H9 (cell line): ENCODE results near the gene WDR6. TPM values are rescaled to one million over a fixed set of nuclear protein-coding genes. Genes with fewer than 3 reads are reported as not detected.

Experiments
- DNase-seq: peaks from one replicate; pipeline ENCODE4 v3.0.0-alpha.2; 2017
- H2AFZ ChIP-seq: one replicate; pipeline ENCODE4 v1.6.1; 2013; ENCODE audit warnings: mild to moderate bottlenecking, low read length, control low read depth, moderate library complexity
- H2AK5ac ChIP-seq: 2 replicates; pipeline ENCODE4 v1.6.1; 2013; ENCODE audit warnings: low read length, control low read depth, mixed read lengths; ENCODE audit not compliant: insufficient read length
- H2BK120ac ChIP-seq: one replicate; pipeline ENCODE4 v1.6.1; 2013; ENCODE audit warnings: low read depth, mild to moderate bottlenecking, low read length, control low read depth, inconsistent platforms; ENCODE audit not compliant: poor library complexity, severe bottlenecking
- H2BK12ac ChIP-seq: 2 replicates; pipeline ENCODE4 v1.6.1; 2013; ENCODE audit warnings: low read length, control low read depth, mixed read lengths, low read depth; ENCODE audit not compliant: insufficient read length
- H2BK15ac ChIP-seq: 2 replicates; pipeline ENCODE4 v1.6.1; 2013; ENCODE audit warnings: low read depth, low read length, control low read depth
- H2BK20ac ChIP-seq: one replicate; pipeline ENCODE4 v1.6.1; 2013; ENCODE audit warnings: low read depth, mild to moderate bottlenecking, low read length, control low read depth, inconsistent platforms; ENCODE audit not compliant: poor library complexity, severe bottlenecking
- H2BK5ac ChIP-seq: 2 replicates; pipeline ENCODE4 v1.6.1; 2013; ENCODE audit warnings: low read length, control low read depth, mixed read lengths; ENCODE audit not compliant: insufficient read length
- H3K14ac ChIP-seq: 2 replicates; pipeline ENCODE4 v1.6.1; 2013; ENCODE audit warnings: low read length, control low read depth; ENCODE audit not compliant: insufficient read depth
- H3K18ac ChIP-seq: 2 replicates; pipeline ENCODE4 v1.6.1; 2013; ENCODE audit warnings: low read depth, mild to moderate bottlenecking, mixed read lengths, low read length, control low read depth; ENCODE audit not compliant: insufficient read length
- H3K23ac ChIP-seq: 2 replicates; pipeline ENCODE4 v1.6.1; 2013; ENCODE audit warnings: low read length, control low read depth, mixed read lengths, low read depth; ENCODE audit not compliant: insufficient read length
- H3K23me2 ChIP-seq: 2 replicates; pipeline ENCODE4 v1.6.1; 2013; ENCODE audit warnings: low read depth, mild to moderate bottlenecking, mixed read lengths, low read length, control low read depth; ENCODE audit not compliant: insufficient read length, poor library complexity, severe bottlenecking
- H3K27ac ChIP-seq: 2 replicates; pipeline ENCODE4 v1.5.1; 2013; ENCODE audit warnings: low read length, control low read depth, mixed read lengths, low read depth; ENCODE audit not compliant: insufficient read length
- H3K27me3 ChIP-seq: 2 replicates; pipeline ENCODE4 v1.6.1; 2013; ENCODE audit warnings: low read length, control low read depth, inconsistent platforms; ENCODE audit not compliant: insufficient read depth
- H3K4ac ChIP-seq: 2 replicates; pipeline ENCODE4 v1.6.1; 2013; ENCODE audit warnings: low read depth, mild to moderate bottlenecking, control low read depth, inconsistent platforms, low read length, moderate library complexity
- H3K4me1 ChIP-seq: 2 replicates; pipeline ENCODE4 v1.6.1; 2013; ENCODE audit warnings: low read length, control low read depth, inconsistent platforms; ENCODE audit not compliant: insufficient read depth
- H3K4me2 ChIP-seq: 2 replicates; pipeline ENCODE4 v1.6.1; 2013; ENCODE audit warnings: low read length, control low read depth, mixed read lengths; ENCODE audit not compliant: insufficient read length, insufficient read depth
- H3K56ac ChIP-seq: 2 replicates; pipeline ENCODE4 v1.6.1; 2013; ENCODE audit warnings: low read depth, mild to moderate bottlenecking, mixed read lengths, low read length, control low read depth; ENCODE audit not compliant: insufficient read length
- H3K79me1 ChIP-seq: 2 replicates; pipeline ENCODE4 v1.6.1; 2013; ENCODE audit warnings: low read depth, mild to moderate bottlenecking, moderate library complexity, low read length, control low read depth, inconsistent platforms; ENCODE audit not compliant: insufficient read depth, poor library complexity, severe bottlenecking
- H3K79me2 ChIP-seq: 2 replicates; pipeline ENCODE4 v1.6.1; 2013; ENCODE audit warnings: low read length, control low read depth, inconsistent platforms; ENCODE audit not compliant: insufficient read depth
- H3K9ac ChIP-seq: 2 replicates; pipeline ENCODE4 v1.6.1; 2013; ENCODE audit warnings: low read length, control low read depth, mixed read lengths; ENCODE audit not compliant: insufficient read length; ENCODE audit errors: extremely low read depth
- H3K9me3 ChIP-seq: one replicate; pipeline ENCODE4 v1.6.1; 2013; ENCODE audit warnings: low read depth, low read length, inconsistent platforms; ENCODE audit not compliant: control insufficient read depth
- H3T11ph ChIP-seq: one replicate; pipeline ENCODE4 v1.6.1; 2013; ENCODE audit warnings: mild to moderate bottlenecking, low read length, control low read depth, inconsistent platforms
- H4K20me1 ChIP-seq: one replicate; pipeline ENCODE4 v1.6.1; 2013; ENCODE audit not compliant: control insufficient read depth, insufficient read length, insufficient read depth
- H4K5ac ChIP-seq: 2 replicates; pipeline ENCODE4 v1.6.1; 2013; ENCODE audit warnings: low read depth, mild to moderate bottlenecking, mixed read lengths, low read length, control low read depth; ENCODE audit not compliant: insufficient read length
- H4K8ac ChIP-seq: replicated peaks from 2 replicates; pipeline ENCODE4 v1.6.1; 2013; ENCODE audit warnings: low read length, control low read depth, mixed read lengths, low read depth; ENCODE audit not compliant: insufficient read length
- H4K91ac ChIP-seq: 2 replicates; pipeline ENCODE4 v1.6.1; 2013; ENCODE audit warnings: low read depth, mild to moderate bottlenecking, moderate library complexity, mixed read lengths, low read length, control low read depth; ENCODE audit not compliant: insufficient read length
- H3K27ac Mint-ChIP-seq, 3 experiments: 2 replicates in 2 of 3; 3 replicates in 1 of 3; pipeline ENCODE4 v1.8.0; 2020 to 2021; ENCODE audit warnings: mixed read lengths in 3 of 3, mild to moderate bottlenecking in 1 of 3, moderate library complexity in 1 of 3
- H3K27me3 Mint-ChIP-seq: 2 replicates; pipeline ENCODE4 v1.8.0; 2021; ENCODE audit warnings: low read depth, mild to moderate bottlenecking, moderate library complexity, mixed read lengths
- H3K36me3 Mint-ChIP-seq, 3 experiments: 2 replicates in 2 of 3; 3 replicates in 1 of 3; pipeline ENCODE4 v1.8.0; 2020 to 2021; ENCODE audit warnings: low read depth in 3 of 3, mixed read lengths in 3 of 3; ENCODE audit not compliant: insufficient read depth in 1 of 3
- H3K4me1 Mint-ChIP-seq, 2 experiments: 2 replicates each; pipeline ENCODE4 v1.8.0; 2020; ENCODE audit warnings: mixed read lengths in 2 of 2
- H3K4me3 Mint-ChIP-seq, 2 experiments: 2 replicates in 1 of 2; 3 replicates in 1 of 2; pipeline ENCODE4 v1.8.0; 2020 to 2021; ENCODE audit warnings: mild to moderate bottlenecking in 2 of 2, mixed read lengths in 2 of 2, moderate library complexity in 1 of 2
- H3K9me3 Mint-ChIP-seq, 2 experiments: 2 replicates in 1 of 2; 3 replicates in 1 of 2; pipeline ENCODE4 v1.8.0; 2020; ENCODE audit warnings: mild to moderate bottlenecking in 2 of 2, mixed read lengths in 2 of 2, moderate library complexity in 1 of 2
- CTCF ChIP-seq: fragments of 200-600 bp; sonication (generic); conservative IDR thresholded peaks from 3 replicates; pipeline ENCODE4 v1.8.0; 2021; ENCODE audit warnings: antibody characterized with exemption, mild to moderate bottlenecking
- WGBS: extraction: QIAGEN DNeasy Blood & Tissue Kit; methylation state at CpG from one replicate; pipeline ENCODE4 v1.1.7; 2013; ENCODE audit warnings: missing lambda C conversion rate, low lambda C conversion rate, mixed read lengths; ENCODE audit not compliant: insufficient read length; ENCODE audit errors: extremely low coverage; 5-methylcytosine and 5-hydroxymethylcytosine counted together
- total RNA-seq: library from RNA; stranded (reverse); gene quantifications from 2 replicates; pipeline ENCODE4 v1.2.1, GENCODE V29; 2021

WDR6 gene
- total RNA-seq, 1 experiment from 2014 or later, result 298 TPM

DNA sequence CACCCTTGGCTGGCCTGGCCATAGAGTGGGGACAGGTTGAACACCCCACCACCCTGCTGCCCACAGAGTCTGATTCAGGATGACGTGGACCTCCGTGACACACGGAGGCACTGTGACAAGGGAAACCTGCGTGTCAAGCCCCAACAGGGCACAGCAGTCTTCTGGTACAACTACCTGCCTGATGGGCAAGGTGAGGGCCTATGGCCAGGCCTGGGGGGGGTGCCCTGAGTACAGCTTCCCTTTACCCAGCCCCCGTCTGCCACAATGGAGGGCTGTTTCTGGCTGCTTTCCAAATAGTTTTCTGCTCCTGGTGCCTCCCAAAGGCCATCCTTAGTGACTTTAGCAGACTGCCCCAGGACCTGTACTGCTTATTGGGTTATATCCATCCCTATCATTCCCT lies 1.2 kb upstream of the WDR6 start:
- H3K27ac Mint-ChIP-seq, result no peak overlapping the region
- no peak for TF ChIP-seq CTCF
- WGBS, result no CpG with 5 or more reads among the region's 5 CpGs

More for the DNA sequence above, 1.2 kb upstream of the WDR6 start:
- DNase-seq, result no peak
- H3T11ph ChIP-seq, result no peak overlapping the region
- no peak overlapping the region for H2AK5ac ChIP-seq
- H3K9ac ChIP-seq, result peak overlapping the region; percentile 87
- H4K8ac ChIP-seq, result no peak overlapping the region
- peaks cover 0 to 23% (median 15%) of the 10 kb centered on the region in 3 experiments; a peak in 6 of 7 replicates for H3K36me3 Mint-ChIP-seq
- H3K4me1 Mint-ChIP-seq, result peaks cover 13% of the 10 kb centered on the region in 2 experiments
- no peaks in the 10 kb centered on the region; the same call in 1 of the 2 replicates for H3K27me3 Mint-ChIP-seq
- H2BK5ac ChIP-seq, result no peak overlapping the region
- H2BK12ac ChIP-seq, result no peak overlapping the region
- no peak overlapping the region for H3K27ac ChIP-seq
- H3K56ac ChIP-seq, result no peak overlapping the region
- peaks cover 13% of the 10 kb centered on the region for H3K23me2 ChIP-seq
- H2BK20ac ChIP-seq, result no peak overlapping the region
- peak overlapping the region; percentile 78 for H3K4me2 ChIP-seq
- no peak overlapping the region for H3K14ac ChIP-seq
- no peak overlapping the region for H4K5ac ChIP-seq
- no peaks in the 10 kb centered on the region for H3K27me3 ChIP-seq
- H3K23ac ChIP-seq, result no peak overlapping the region
- H2AFZ ChIP-seq, result no peak overlapping the region
- no peak overlapping the region for H2BK120ac ChIP-seq
- no peaks in the 10 kb centered on the region for H3K79me1 ChIP-seq
- H3K4me3 Mint-ChIP-seq, result peak overlapping the region; percentile 99 to 100
- peaks cover 10% of the 10 kb centered on the region; the same call in 1 of the 2 replicates for H3K79me2 ChIP-seq
- no peaks in the 10 kb centered on the region; the same call in 1 of the 2 replicates for H3K4me1 ChIP-seq
- H4K91ac ChIP-seq, result no peak overlapping the region
- no peaks in the 10 kb centered on the region for H4K20me1 ChIP-seq
- no peak overlapping the region for H2BK15ac ChIP-seq
- H3K4ac ChIP-seq, result no peak overlapping the region
- no peaks in the 10 kb centered on the region; a peak in 1 of 5 replicates for H3K9me3 Mint-ChIP-seq
- no peaks in the 10 kb centered on the region for H3K9me3 ChIP-seq
- H3K18ac ChIP-seq, result no peak overlapping the region
